Thyroid gland (tissue), 4 donors: ENCODE measurements around the gene SNX10.

ENCODE experiments used
- POLR2A ChIP-seq, 2 donors: fragments of 450-650 bp; IDR thresholded peaks; one replicate each; pipeline ENCODE4 v1.6.1; 2017; ENCODE audit warnings: antibody characterized with exemption in 2 of 2, mild to moderate bottlenecking in 2 of 2, moderate library complexity in 1 of 2
- TF ChIP-seq, protein P1 (sequence below), 6 experiments: fragments of 200-600 bp in 3 of 6; fragments of 450-650 bp in 3 of 6; sonication (generic) in 3 of 6; IDR thresholded peaks; one replicate each; pipeline ENCODE4 v1.5.1; 2016 to 2019; ENCODE audit warnings: antibody characterized with exemption in 6 of 6, mild to moderate bottlenecking in 2 of 6, inconsistent platforms in 1 of 6, moderate library complexity in 1 of 6

DNA sequence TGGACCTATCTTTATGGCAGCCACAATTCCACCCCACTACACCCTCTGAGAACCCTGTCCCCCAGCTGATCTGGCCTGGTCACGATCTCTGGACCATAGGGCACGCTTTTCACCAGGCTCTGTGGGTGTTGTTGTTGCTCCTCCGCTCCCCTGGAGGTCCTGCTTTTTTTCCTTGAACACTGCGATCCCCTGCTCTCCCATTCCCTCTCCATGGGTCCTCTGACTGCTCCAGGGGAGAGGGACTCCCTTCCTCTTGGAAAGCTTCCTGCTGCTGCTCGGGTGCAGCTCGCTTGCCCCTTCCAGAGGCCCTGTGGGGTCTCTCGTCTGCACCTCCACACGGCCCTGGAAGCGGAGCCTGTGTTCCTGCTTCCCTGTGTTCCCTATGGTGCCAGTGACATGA lies 53.5 kb downstream of the SNX10 start:
- TF ChIP-seq, protein P1, sequence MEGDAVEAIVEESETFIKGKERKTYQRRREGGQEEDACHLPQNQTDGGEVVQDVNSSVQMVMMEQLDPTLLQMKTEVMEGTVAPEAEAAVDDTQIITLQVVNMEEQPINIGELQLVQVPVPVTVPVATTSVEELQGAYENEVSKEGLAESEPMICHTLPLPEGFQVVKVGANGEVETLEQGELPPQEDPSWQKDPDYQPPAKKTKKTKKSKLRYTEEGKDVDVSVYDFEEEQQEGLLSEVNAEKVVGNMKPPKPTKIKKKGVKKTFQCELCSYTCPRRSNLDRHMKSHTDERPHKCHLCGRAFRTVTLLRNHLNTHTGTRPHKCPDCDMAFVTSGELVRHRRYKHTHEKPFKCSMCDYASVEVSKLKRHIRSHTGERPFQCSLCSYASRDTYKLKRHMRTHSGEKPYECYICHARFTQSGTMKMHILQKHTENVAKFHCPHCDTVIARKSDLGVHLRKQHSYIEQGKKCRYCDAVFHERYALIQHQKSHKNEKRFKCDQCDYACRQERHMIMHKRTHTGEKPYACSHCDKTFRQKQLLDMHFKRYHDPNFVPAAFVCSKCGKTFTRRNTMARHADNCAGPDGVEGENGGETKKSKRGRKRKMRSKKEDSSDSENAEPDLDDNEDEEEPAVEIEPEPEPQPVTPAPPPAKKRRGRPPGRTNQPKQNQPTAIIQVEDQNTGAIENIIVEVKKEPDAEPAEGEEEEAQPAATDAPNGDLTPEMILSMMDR (IDR thresholded peaks at IDR 0.05): no peak
- TF ChIP-seq POLR2A (IDR thresholded peaks at IDR 0.05): no peak
